HG03064 (cell line): Measurements from ENCODE around the gene C2CD5.

ENCODE experiments used
- ATAC-seq: cut with Tn5 transposase; IDR thresholded peaks from one replicate; pipeline ENCODE4 v1.9.1; 2021; ENCODE audit warnings: low read depth; ENCODE audit not compliant: unreplicated experiment

C2CD5 gene

DNA sequence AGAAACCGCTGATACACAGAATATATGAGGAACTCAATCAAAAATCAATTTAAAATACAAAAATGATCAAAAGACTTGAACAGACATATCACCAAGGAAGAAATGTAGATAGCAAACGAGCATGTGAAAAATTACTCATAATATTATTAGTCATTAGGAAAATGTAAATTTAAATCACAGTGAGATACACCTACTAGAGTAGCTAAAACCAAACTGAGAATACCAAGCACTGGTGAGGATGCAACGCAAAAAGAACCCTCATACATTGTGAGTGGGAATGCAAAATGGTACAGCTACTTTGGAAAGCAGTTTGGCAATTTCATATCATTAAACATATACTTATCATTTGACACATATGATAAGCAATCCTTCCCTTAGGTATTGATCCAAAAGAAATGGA lies 108.8 kb downstream of the C2CD5 start:
- no peak for ATAC-seq

DNA sequence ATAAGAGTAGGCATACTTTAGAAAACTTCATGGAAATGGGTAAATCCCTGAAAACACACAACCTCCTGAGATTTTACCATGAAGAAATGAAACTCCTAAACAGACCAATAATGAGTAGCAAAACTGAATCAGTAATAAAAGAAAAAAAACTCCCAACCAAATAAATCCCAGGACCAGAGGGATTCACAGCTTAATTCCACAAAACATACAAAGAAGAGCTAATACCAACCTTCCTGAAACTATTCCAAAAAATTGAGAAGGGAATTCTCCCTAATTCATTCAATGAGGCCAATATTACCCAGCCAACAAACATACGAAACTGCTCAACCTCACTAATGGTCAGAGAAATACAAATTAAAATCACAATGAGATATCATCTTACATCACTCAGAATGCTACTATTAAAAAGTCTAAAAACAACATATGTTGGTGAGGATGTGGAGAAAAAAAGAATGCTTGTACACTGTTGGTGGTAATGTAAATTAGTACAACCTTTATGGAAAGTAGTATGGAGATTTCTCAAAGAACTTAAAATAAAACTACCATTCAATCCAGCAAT lies 112.6 kb downstream of the C2CD5 start:
- ATAC-seq, result no peak

DNA sequence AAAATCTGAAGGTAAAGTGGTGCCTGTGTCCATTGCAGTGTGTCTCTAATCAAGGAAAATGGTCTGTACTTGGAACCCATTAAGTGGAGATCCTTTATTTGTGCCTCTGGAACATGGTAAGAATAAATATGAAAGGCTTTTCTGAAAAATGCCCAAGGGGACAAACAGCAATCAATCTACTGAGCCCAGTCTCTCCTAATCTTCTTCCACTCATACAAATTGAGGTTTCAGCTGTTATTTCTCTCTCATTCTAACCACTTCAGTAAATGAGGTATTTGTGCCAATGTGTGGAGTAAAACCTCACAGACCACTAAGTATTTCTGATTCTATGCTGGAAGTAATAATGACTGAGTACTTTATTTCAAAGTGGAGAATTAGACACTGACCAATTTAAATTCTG lies 127.5 kb downstream of the C2CD5 start:
- ATAC-seq, result no peak

DNA sequence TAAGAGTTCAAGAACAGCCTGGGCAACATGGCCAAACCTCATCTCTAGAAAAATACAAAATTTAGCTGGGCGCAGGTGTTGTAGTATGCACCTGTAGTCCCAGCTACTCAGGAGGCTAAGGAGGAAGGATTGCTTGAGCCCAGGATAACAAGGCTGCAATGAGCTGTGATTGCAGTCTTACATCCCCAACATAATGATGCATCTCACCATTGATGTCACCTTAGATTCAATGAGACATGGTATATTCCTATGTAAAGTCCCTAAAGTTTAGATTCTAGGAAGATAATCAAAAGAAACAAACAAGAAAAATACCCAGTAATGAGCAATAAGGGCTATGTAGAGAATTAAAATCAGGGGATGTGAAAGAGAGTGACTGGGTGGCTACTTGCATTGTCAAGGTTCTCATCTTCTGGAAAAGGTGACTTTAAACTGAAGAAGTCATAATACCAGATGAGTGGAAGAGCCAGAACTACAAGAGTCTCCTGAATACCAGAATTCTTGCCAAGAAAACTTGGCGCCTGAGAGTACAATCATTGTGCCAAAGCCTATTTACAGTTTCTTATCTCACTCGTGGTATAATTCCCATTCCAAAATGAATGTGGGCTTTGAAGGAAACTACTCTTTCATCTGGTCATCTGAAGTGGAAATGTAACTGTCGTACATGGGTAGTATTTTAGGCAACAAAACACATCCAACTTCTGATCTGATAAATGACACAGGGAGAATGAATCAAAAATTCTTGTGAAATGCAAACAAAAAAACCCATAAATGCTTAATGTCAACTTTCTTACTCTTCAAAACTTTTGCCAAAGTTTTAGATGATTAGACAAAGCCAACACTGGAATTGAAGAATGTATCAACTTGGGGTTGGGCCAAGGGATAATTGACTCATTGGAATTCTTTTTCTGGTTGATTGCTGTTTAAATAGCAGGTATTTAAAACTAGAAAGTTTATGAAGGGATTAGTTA lies 128.7 kb downstream of the C2CD5 start:
- no peak for ATAC-seq

DNA sequence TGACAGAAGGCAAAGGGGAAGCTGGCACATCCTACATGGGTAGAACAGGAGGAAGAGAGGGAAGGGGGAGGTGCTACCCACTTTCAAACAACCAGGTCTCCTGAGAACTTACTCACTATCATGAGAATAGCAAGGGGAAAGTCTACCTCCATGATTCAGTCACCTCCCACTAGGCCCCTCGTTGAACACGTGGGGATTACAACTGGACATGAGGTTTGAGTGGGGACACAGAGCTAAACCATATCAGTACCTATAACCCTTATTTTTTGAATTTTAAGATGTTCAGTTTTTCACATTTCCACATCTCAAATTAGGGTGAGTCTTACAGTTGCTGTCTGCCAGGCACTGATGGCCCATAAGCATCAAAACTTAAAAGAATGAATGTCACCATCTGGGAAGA lies 129.6 kb downstream of the C2CD5 start:
- ATAC-seq, result no peak

DNA sequence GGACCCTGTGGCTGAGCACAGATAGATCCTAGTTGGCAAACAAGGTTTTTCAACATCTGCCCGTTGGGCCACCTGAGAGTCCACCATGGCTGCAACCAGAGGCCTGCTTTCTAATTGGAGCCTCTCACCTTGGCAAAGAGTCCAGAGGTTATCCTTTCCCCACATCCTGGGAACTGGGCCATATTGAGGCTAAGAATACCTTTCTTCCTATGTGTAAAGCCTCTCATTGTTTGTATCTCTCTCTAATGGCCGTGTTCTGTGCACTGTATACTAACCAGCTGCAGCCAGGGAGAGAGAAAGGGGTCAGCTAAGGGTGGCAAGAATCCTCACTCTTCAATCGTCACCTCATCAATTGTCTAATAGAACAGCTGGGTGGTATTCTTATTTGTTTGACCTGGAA lies 130.8 kb downstream of the C2CD5 start:
- ATAC-seq, result no peak

DNA sequence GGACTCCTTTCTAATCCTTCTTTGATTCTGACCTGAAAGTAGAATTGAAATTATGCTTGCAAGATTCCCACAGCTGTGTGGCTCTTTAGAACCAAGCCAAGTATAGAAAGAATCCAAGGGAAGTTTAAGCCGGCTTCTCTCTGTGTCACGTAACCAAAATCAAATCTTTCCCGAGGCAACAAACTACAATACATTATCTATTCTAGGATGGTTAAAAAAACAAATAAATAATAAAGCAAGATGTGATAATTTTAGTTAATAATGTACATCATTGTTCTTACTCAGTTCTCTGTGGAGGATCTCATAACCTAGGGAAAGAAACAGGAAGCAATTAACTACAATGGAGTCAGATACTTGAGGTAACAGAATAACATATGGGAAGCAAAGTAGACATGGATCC lies 131.8 kb downstream of the C2CD5 start:
- ATAC-seq, result no peak

DNA sequence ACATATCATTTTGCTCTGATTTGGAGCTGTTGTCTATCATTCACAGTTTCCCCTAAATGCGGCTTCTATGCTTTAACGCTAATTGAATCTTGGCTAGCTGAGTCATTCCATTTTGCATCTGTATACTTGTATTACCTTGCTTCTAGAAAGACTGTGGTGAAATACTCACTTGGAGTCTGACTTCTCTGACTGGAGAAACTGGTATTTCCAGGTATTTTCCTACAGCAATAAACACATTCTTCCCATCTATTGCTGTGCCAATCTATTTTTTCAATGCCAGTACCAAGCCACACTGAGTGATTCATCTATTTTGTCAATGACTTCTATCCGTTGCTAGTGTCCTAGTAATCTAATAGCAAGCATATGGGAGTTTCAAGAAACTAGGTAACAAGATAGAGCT lies 133.9 kb downstream of the C2CD5 start:
- ATAC-seq, result no peak

DNA sequence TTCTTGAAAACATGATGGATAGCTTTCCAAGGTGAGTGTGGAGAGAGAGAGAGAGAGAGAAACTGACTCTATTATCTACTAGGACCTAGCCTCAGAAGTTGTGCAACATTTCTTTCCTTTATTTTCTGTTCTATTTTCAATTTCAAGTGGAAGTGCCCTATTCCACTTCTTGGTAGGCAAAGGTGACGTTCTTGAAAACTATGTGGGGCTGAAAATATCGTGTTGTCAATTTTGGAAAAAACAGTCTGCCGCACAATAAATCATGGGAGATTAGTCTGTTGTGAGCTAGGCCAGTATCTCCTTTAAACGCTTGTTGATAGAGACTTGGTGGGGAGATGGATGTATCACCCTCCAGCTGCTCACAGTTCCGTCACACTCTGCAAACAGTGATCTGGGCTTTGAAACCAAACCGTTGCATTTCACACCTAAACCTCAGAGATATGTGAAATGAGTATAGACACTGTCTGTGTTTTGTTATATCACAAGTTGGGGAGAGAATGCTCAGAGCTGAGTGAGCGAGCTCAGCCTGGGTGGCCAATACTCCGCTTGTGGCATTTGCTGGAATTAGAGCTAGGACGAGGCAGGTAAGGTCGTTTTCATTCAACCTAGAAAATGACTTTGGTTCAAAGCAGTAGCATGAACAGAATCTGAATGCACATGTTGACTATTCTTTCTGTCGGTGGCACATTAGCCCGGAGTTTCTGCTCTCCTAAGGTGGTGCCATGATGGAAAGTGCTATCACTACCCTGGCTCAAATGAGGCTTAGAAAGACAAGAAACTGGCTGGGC lies 134.8 kb downstream of the C2CD5 start:
- peak; percentile 99 for ATAC-seq

DNA sequence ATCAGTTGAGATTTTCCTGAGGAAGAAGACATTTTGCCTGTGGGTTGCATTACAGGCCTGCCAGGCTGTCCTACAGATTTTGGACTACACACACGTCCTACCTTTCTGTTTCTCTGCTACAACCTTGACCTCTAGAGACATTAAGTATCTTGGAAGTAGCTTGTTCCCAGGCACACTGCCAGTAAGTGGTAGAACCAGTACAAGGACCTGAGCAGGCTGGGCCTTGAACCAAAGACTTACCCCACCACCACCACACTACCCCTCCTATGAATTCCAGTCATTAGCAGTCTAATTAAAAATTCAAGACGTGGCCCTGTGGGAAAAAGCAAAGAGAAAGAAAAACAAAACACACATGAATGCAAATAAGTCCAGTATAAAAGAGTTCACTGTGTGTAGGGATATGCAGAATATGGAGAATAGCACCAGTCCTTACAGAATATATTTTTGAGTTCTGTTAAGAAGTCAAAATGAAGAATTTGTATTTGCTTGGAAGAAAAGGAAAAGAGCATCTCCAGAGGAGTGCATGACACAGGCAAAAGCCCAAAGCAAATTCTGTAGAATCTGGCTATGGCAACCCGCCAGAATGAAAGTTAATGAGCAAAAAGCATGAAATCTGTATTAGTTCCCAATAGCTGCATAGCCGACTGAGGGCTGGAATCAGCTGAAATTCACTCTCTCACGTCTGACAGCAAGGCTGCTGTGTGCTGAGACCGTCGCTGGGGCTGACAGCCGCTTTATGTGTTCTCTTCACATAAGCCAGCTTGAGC lies 135.5 kb downstream of the C2CD5 start:
- ATAC-seq, result no peak

DNA sequence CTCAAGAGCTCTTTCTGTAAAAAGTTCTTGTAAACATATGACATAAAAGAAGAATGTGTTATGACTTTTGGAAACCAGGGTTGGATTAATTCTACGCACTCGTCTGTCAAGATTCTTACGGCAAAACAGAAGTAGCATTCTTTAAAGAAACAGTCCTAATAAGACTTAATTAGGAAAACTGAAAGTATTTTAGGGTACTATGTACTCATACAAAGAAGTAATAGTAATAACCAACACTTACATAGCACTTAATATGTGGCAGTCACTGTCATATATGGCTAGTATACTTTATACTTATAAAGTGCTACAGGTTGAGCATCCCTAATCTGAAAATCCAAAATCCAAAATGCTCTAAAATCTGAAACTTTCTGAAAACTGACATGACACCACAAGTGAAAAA lies 136.9 kb downstream of the C2CD5 start:
- ATAC-seq, result no peak

DNA sequence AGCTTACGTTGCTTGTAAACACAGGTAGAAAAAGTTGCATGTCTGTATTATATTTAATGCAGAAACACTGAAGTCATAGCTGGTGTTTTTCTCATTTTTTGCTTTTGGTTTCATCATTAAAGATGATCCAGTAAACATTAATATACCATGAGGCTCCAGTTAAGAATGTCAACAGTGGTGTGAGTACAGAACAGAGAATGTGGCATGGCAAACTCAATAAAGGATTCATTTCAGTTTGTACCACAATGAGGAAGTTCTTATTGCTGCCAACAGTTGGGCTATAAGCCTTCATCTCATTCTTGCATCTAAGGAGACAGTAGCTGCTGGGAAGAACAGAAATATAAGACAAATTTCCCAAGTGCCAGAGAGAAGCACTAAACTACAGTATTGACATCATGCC lies 137.7 kb downstream of the C2CD5 start:
- ATAC-seq, result no peak

DNA sequence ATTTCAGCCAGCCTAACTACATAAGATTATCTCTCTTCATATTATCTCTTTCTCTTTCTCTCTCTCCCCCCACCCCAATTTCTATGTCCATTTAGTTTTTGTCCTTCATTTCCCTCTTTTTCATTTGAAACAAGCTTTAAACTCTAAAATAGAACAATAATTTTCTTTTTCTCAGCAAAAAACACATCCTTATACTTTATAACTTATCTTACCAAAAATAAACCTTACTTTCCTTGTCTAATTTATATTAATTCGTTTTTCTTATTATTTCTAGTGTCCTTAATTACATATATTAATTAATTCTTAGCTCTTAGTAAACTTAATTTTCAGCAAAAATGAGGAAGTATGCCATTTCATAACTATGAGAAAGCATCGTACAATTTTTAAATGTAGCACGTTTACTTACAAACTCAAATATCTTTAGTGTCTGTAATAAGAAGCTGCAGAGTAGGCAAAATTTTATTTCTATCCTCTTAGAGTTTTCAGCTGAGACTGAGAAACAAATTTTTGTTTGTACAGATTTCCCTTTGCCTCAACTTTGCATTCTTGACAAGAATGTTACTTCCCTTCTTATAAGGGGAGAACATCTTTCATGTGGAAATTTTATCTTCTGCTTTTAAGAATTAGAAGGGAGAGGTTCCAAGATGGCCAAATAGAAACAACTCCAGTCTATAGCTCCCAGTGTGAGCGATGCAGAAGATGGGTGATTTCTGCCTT lies 144.7 kb downstream of the C2CD5 start:
- no peak for ATAC-seq
